KOPT-K1 (cell line): ENCODE data around the gene ADPRH.
"Not testable (repeated sequence)": the region's sequence is repeated elsewhere in the genome, so short reads cannot be mapped to it uniquely, and the experiment has no call there.

Experiments used
- H3K27ac ChIP-seq: fragments of 200-600 bp; sonication (generic); 2 replicates; pipeline ENCODE4 v1.5.1; 2016; ENCODE audit warnings: antibody characterized with exemption, mild to moderate bottlenecking, low read depth, low read length; ENCODE audit not compliant: poor library complexity, severe bottlenecking
- H3K36me3 ChIP-seq: fragments of 200-600 bp; sonication (generic); 2 replicates; pipeline ENCODE4 v1.5.1; 2017; ENCODE audit warnings: antibody characterized with exemption, mild to moderate bottlenecking, low read length, moderate library complexity; ENCODE audit not compliant: insufficient read depth
- H3K9me3 ChIP-seq: fragments of 200-600 bp; sonication (generic); 2 replicates; pipeline ENCODE4 v1.5.1; 2017; ENCODE audit warnings: antibody characterized with exemption, low read length, mild to moderate bottlenecking; ENCODE audit not compliant: insufficient read depth, poor library complexity, severe bottlenecking

Gene ADPRH

DNA sequence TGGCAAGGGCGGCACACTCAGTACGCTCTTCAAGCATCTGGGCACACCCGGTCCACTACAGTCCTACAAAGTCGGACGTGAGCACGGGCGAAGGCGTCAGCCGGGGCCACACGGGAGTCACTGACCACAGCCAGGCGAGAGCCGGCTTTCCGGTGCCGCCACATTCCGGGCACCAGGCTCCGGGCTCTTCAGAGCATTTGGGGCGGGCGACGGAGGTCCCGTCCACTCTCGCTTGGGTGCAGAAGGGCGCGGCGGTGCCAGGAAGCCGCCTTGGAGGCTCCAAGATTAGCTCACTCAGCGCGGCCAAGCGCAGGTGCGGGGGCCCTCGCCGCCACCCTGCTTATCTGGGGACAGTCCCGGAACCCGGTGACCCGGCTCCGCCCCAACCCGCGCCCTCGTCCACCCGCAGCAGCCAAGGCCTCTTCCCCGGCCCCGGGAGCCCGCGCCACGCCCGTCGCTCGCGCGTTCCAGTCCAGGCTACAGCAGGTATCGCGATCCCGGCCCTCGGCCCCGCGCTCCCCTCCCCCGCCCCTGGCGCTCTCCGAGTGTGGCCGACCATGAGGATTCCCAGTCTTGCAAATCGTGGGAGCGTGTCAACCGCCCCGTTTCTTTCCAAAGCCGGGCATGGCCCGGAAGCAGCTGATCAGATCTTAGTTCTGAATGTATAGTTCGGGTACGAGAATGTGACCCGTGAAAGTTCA, at the start of gene ADPRH:
Gene ADPRH (plus strand): TSS at position 127 of the 701 bp plus-strand sequence. CDS start 2,678 bp downstream, outside the sequence.
- Histone ChIP-seq H3K27ac (no peak within 1 kb of the TSS), H3K9me3 (no peaks in the 10 kb centered on the region), H3K36me3 (no peaks in the 10 kb centered on the region)

DNA sequence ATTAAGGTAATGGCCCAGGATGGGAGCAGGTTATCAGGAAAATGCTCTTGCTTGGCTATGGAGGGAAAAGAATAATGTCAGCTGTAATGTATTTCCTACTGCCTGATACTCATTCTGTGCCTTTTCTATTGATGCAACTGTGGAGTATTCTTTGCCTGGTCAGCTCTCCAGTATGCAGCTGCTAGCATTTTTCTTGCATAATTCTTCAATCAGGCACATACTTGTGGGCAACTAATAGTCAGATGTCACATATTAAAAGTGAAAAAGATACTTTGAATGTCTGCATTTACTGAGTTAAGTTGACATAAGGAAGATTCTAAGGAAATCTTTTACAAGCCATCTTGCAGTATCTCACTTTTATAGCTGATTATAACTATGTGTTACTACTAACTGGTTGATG, 49.4 kb upstream of the ADPRH start:
- no peak overlapping the region for H3K27ac ChIP-seq
- no peaks in the 10 kb centered on the region for H3K9me3 ChIP-seq
- peaks cover 12% of the 10 kb centered on the region for H3K36me3 ChIP-seq

DNA sequence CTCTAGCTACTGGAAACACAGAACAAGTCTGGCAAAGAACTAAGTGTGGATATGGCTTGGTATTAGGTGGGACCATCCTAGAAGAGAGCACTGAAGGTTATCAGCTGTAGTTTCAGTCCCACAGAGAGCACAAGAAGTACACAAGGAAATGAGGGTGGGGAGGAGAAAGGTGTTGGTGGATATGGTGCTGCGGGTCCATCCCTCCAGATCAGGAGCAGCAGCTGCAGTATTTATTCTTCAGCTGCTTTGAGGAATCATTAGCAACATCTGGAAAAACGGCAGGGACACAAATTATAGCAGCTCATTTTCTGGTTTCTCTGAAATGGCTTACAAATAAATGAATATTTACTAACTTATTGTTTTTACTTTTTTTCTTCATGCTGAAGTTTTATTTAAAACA, 48.8 kb upstream of the ADPRH start:
- Histone ChIP-seq H3K36me3 (peaks cover 7% of the 10 kb centered on the region), H3K27ac (no peak overlapping the region), H3K9me3 (no peaks in the 10 kb centered on the region)

DNA sequence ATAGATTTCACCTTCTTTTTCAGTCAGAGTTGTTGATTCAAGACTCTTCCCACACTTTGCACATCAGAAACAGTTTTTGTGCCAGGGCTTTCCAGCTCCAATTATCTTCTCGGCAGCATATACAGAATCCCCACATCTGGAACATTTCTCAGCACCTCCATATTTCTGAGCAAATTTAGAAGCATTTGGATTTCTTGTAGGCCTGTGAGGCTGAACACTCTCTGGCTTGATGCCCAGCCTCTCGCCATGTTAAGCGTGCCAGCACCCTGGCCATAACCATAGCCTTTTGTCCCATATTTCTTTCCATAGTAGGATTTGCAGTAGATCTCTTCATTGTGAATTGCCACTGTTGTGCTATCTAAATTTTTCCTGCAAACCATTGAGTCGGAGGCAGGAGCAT, 48.1 kb upstream of the ADPRH start:
- Histone ChIP-seq H3K27ac (no peak overlapping the region), H3K36me3 (0 out of 2 replicates have a peak, but pooled peaks cover 2% of the 10 kb centered on the region), H3K9me3 (no peaks in the 10 kb centered on the region)

DNA sequence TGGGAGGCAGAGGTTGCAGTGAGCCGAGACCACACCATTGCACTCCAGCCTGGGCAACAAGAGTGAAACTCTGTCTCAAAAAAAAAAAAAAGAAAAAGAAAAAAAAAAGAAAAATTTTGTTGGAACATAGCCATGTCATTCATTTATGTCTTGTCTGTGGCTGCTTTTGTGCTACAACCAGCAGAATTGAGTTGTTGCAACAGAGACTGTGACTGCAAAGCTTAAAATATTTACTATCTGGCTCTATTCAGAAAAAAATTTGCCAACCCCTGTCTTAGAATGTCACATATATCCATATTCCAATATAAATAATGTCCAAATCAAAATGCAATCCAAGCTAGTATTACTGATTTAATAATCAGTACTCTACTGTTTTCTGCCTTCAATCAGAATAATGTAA, 45.0 kb upstream of the ADPRH start:
- Histone ChIP-seq H3K9me3 (no peaks in the 10 kb centered on the region), H3K27ac (no peak overlapping the region), H3K36me3 (no peaks in the 10 kb centered on the region)

DNA sequence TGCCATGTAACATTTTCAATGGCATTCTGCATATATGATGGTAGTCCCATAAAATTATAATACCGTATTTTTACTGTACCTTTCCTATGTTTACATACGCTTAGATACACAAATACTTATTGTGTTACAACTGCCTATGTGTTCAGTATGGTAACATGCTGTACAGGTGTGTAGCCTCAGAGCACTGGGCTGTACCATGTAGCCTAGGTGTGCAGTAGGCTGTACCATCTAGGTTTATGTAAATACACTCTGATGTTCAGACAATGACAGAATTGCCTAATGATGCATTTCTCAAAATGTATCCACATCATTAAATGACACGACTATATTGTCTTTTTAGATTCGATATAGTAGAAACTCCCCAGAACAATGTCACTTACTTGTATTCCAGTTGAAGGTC, 42.5 kb upstream of the ADPRH start:
- no peaks in the 10 kb centered on the region for H3K9me3 ChIP-seq
- H3K27ac ChIP-seq = no peak overlapping the region
- no peaks in the 10 kb centered on the region for H3K36me3 ChIP-seq

DNA sequence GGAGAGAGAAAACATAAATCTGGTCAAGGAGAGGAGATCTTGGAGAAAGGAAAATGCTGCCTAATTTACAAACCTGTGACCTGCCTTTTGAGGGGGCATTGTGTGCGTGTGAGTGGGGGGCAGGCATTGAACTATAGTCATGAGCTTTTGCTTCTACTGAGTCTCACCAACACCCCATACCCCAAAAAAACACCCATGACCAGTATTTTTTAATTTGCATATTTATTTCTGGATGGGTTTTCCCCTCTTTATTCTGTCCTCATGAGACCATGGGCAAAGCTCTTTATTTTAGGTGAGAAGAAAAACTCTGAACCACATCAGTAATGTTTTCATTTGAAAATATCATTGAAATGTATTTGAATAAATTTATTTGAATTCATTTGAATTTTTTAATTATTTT, 40.5 kb upstream of the ADPRH start:
- Histone ChIP-seq H3K27ac (no peak overlapping the region), H3K9me3 (no peaks in the 10 kb centered on the region), H3K36me3 (no peaks in the 10 kb centered on the region)

DNA sequence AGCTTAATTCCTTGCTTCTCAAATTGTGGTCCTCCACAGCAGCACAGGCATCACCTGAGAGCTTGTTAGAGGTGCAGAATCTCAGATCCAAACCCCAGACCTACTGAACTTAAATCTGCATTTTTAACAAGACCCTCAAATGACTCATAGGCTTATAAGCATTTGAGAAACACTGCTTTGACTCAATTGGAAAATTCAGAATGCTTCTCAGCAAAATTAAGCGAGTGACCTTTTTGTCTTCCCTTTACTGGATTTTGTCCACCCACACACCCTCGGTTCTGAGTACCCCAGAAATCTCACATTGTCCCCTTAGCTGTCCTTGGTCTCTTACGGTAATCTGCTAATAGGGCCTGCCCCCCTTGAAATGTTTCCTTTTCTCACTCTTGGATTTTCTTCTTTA, 37.7 kb upstream of the ADPRH start:
- Histone ChIP-seq H3K36me3 (no peaks in the 10 kb centered on the region), H3K27ac (no peak overlapping the region), H3K9me3 (no peaks in the 10 kb centered on the region)

DNA sequence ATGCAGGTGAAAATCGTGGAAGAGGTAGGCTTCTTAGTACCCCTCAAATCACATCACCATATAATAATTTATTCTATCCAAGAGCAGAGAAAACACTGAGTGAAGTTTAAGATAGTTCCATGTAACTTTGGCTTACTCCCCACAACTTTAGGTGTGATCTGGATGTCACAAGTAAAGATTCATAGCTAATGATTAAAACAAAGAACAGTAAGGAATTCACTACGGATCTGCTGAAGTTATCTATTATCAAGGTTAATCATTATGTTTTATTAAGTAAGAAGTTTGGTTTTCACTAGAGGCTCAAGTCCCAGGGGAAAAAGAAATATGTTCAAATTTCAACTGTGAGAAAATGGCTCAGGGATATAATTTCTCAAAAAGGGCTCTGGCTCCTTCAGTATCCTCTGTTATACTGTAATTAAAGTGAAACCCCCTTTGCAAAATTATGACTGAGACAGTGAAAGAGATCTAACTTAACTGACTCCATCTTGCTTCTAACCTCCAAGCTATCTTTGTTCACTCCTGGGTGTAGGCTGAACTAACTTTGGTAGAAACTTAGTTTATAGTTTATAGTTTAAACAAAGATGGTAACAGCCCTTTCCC, 37.0 kb upstream of the ADPRH start:
- Histone ChIP-seq H3K36me3 (no peaks in the 10 kb centered on the region), H3K27ac (no peak overlapping the region), H3K9me3 (no peaks in the 10 kb centered on the region)

DNA sequence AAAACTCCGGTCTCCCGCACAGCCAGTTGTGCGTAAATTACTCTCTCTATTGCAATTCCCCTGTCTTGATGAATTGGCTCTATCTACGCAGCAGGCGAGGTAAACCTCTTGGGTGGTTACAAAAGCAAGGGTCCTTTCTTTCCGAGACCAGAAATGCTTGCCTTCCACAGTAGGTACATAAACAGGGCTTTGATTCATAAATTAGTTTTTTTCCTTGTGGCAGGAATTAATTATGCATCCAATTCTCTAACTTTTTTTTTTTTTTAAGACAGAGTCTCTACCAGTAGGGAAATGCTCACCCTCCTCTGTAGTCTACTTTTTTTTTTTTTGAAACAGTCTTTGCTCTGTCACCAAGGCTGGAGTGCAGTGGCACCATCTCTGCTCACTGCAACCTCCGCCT, 36.1 kb upstream of the ADPRH start:
- H3K36me3 ChIP-seq = no peaks in the 10 kb centered on the region
- no peaks in the 10 kb centered on the region for H3K9me3 ChIP-seq
- no peak overlapping the region for H3K27ac ChIP-seq

DNA sequence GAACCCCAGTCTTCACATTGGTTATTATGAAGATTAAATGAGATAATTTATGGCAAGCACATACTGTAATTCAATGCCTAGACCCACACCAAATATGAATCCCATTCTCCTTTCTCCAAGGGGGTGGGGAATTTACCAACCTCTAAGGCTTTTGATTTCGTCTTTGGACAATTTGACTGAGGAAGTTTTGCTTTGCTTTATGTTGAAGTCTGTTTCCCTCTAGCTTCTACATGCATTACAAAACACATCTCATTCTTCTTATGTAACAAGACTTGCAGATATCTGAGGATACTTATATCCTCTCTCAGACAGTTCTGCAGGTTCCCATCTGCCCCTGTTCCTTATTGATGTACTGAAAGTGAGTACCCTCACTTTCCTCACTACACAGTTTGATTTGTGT, 32.1 kb upstream of the ADPRH start:
- Histone ChIP-seq H3K36me3 (no peaks in the 10 kb centered on the region), H3K27ac (no peak overlapping the region), H3K9me3 (no peaks in the 10 kb centered on the region)

DNA sequence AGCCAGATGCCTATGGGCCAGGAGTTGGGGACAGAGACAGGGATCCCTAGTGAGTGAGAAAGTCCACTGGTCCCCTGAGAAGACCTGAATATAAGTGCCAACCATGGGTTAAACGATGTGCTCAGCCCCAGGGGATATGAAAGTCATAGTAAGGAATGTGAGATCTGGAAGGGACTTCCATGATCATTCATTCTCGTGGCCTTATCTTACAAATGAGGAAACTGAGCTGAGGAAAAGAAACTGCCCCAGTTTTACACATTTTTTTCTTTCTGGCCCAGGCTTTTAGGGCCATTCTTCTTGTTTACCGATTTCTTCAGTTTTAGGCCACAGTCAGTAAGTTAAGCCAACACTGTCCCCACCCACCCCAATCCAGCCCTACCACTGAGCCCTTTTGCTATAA, 31.0 kb upstream of the ADPRH start:
- Histone ChIP-seq H3K36me3 (no peaks in the 10 kb centered on the region), H3K27ac (no peak overlapping the region), H3K9me3 (no peaks in the 10 kb centered on the region)

DNA sequence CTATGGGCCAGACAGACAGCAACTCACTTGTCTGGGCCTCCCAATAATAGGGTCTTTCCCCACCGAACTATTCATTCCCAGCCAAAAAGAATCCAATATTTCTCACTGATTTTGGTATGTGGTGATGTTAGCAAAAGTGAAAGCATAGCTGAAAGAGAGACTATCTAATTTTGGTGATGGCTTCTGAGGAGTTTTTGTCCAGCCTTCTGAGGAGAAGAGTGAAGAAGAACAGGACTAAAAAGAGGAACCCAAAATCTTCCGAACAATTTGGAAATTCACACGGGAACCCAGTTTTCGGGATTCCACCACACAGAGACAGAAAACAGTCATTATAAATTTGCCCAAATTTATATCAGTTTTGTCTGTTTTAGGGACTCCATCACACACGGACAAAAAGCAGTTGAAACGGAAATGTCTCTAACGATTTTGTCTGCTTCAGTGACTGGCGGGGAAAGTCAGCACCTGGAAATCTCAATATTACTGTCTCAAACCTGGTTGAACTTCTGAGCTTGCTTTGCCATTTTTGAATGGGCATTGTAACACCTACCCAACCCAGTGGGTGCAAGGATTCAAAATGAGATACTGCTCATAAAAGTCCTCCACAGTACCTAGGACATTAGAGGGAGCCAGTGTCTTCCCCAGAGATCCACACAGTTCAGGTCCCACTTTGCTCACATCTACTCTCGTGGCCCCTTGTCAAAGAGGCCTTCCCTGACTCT, 28.9 kb upstream of the ADPRH start:
- Histone ChIP-seq H3K36me3 (no peaks in the 10 kb centered on the region), H3K9me3 (no peaks in the 10 kb centered on the region), H3K27ac (no peak overlapping the region)

DNA sequence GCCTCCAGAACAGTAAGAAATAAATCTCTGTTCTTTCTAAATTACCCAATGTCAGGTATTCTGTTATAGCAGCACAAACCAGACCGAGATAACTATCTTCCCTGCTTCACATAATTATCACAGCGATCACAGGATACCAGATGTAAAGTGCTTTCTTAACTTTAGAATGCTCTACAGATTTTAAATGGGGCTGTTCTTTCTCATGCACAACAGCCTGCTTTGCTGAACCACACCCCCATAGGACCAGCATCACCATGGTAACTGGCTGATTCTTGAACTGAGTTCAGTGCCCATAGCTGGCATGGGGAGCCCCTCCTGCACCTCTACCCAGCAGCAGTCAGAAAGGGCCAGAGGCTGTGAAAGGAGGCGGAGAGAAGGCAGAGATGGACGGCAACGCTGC, 27.7 kb upstream of the ADPRH start:
- H3K9me3 ChIP-seq = no peaks in the 10 kb centered on the region
- no peaks in the 10 kb centered on the region for H3K36me3 ChIP-seq
- H3K27ac ChIP-seq = no peak overlapping the region

DNA sequence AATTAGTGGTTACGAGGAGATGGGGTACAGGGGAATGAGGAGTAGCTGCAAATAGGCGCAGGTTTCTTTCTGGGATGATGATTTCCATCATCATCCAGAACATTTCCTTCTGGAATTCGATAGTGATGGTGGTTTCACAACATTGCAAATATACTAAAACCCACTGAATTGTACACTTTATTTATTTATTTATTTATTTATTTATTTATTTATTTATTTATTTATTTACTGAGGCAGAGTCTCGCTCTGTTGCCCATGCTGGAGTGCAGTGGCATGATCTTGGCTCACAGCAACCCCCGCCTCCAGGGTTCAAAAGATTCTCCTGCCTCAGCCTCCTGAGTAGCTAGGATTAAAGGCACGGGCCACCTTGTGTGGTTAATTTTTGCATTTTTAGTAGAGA, 26.4 kb upstream of the ADPRH start:
- not testable (repeated sequence) for H3K9me3 ChIP-seq, H3K36me3 ChIP-seq, H3K27ac ChIP-seq
